Right renal cortex interstitium (tissue), 3 donors: ENCODE data around the gene ADPRHL1. TPM values are rescaled to one million over a fixed set of nuclear protein-coding genes. Genes with fewer than 3 reads are reported as not detected.
"Not testable (repeated sequence)": the region's sequence is repeated elsewhere in the genome, so short reads cannot be mapped to it uniquely, and the experiment has no call there.

Experiments
- DNase-seq, 3 donors: peaks; one replicate each; pipeline ENCODE4 v3.0.0-alpha.2; 2013; ENCODE audit warnings: low read depth in 3 of 3, low spot score in 2 of 3
- polyA plus RNA-seq, 3 donors: library from polyadenylated mRNA; unstranded; fragments of 120-200 nt; gene quantifications; one replicate each; pipeline ENCODE4 v1.2.1, GENCODE V29; 2013; ENCODE audit not compliant: insufficient read length in 3 of 3

Gene ADPRHL1
- polyA plus RNA-seq, 3 donors = 3.2 to 4.4 (median 3.3) TPM

DNA sequence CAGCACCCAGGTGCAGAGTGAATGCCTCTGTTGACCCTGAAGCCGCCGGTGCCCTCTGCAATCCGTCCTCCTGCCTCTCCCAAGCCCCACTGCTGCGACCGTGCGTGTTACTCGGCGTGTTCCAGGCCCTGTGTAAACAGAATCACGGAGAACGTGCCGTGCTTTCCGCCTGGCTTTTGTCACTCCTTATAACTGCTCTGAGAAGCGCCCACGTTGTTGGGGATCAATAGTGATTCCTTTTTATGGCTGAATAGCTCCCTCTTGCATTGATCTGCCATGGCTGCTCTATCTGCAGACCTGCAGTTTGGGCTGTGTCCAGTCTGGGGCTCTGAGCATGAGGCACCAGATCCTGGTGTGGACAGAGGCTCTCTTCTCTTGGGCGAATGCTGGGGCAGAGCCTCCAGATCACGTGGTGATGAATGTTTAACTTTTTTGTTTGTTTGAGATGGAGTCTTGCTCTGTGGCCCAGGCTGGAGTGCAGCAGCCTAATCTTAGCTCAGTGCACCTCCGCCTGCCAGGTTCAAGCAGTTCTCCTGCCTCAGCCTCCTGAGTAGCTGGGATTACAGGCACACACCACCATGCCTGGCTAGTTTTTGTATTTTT lies 15.8 kb downstream of the ADPRHL1 start:
- DNase-seq = no peak

DNA sequence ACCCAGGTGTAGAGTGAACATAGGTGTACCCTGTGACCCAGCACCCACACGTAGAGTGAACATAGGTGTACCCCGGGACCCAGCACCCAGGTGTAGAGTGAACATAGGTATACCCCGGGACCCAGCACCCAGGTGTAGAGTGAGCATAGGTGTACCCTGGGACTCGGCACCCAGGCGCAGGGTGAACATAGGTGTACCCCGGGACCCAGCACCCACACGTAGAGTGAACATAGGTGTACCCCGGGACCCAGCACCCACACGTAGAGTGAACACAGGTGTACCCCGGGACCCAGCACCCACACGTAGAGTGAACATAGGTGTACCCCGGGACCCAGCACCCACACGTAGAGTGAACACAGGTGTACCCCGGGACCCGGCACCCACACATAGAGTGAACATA lies 16.4 kb downstream of the ADPRHL1 start:
- not testable (repeated sequence) for DNase-seq

DNA sequence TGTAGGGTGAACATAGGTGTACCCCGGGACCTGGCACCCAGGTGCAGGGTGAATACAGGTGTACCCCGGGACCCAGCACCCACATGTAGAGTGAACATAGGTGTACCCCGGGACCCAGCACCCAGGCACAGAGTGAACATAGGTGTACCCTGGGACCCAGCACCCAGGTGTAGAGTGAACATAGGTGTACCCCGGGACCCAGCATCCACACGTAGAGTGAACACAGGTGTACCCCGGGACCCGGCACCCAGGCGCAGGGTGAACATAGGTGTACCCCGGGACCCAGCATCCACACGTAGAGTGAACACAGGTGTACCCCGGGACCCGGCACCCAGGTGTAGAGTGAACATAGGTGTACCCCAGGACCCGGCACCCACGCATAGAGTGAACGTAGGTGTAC lies 17.4 kb downstream of the ADPRHL1 start:
- not testable (repeated sequence) for DNase-seq

DNA sequence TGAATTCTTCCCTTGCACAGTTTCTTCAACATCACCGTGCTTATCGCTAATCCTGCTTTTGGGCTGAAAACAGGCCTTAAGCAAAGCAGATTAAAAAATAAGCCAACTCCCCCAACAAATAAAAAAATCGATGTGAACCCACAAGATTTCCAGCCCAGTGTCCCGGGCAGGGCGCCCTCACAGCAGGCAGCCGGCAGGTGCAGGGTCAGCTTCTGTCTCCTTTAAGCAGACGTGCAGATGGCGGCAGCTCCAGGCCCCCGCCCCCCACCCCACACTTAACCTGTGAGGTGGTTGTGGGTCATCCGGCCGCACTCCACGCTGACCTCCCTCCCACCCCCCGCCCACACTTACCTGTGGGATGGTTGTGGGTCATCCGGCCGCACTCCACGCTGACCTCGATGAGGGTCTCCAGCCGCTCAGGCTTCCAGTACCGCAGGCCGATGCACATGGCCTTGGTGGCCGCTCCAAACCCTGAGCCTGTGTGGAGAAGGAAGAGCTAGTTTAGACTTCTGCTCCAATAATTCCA lies 19.8 kb downstream of the ADPRHL1 start:
- DNase-seq = no peak

GRCh38 chr13:113432506-113433270 lies 20.6 kb downstream of the ADPRHL1 start:
- no peak for DNase-seq

DNA sequence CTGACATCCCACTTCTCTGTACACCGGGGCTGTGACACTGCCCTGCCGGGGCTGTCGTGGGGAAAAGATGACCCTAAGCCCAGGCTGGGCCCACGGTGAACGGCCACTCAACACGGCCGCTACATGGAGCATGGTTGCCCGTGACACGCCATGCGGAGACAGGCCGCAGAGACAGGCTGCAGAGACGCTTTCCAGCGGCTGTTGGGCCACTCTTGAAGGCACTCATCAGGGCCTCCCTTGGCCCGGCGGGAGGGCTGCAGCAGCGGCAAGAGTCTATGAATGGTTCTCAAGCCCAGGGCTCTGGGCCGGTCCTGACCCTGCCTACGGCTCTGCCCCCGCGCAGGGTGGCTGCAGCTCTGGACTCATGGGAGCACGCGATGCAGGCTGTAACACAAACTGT lies 22.1 kb downstream of the ADPRHL1 start:
- no peak for DNase-seq

GRCh38 chr13:113430378-113431110 lies 22.7 kb downstream of the ADPRHL1 start:
- DNase-seq = no peak

- DNase-seq = no peak
Observed at GRCh38 chr13:113429608-113429985, 23.7 kb downstream of the ADPRHL1 start.

DNA sequence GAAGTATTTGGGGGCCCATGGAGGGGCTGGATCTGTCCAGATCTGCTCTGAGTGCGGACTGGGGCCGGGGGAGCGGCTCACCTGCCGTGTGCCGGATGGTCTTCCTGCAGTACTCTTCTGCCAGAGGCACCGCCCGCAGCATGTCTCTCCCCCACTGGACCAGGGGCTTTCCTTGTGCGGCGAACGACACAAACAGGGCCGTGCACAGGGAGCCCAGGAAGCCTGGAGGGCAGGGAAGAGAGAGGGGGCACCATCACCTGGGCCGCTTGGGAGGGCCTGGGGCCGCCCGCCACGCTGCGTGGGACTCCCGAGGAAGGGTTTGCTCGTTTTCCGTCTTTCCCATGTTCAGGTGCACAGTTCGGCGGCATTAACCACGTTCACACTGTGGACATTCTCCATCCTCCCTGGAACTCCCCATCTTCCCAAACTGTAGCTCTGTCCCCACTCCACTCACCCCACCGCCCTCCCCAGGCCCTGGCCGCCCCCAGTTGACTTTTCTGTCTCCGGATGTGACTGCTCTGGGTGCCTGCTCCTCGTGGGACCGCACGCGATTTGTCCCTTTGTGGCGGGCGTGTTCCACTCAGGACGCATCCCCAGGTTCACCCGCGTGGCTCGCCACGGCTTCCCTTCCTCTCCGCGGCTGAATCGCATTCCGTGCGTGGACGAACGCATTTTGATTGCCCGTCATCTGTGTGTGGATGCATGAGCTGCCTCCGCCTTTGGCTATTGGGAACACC lies 24.2 kb downstream of the ADPRHL1 start:
- DNase-seq = no peak

GRCh38 chr13:113428469-113428865 lies 24.8 kb downstream of the ADPRHL1 start:
- DNase-seq = no peak

- no peak for DNase-seq
Observed at GRCh38 chr13:113427562-113428468, 25.5 kb downstream of the ADPRHL1 start.

GRCh38 chr13:113426591-113426986 lies 26.7 kb downstream of the ADPRHL1 start:
- DNase-seq = no peak

DNA sequence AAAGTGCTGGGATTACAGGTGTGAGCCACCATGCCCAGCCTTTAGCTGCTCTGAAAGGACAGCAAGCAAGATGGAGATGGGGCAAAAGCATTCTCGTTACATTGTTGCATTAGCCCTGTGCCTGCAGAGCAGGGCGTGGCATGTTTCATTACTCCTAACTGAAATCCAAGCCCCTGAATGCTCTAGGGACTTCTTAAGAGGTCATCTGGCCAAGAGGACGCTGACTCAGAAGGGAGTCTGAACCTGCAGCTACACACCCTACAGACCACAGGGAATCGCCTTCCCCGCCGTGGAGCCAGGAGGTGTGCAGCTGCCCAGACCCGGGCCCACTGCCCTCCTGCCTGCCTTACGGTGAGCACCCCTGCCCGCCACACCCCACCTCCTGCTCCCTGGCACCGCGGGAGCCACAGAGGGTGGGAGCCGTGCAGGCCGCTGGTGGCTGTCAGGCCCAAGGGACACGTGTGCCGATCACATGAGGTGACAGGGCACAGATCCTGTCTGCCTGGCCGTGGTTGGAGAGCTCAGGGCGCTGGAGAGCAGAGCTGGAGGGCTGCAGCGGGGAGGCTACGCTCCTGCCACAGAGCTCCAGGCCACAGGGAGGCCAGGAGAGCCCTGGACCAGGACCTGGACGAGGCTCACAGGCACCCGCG lies 27.2 kb downstream of the ADPRHL1 start:
- DNase-seq = no peak

DNA sequence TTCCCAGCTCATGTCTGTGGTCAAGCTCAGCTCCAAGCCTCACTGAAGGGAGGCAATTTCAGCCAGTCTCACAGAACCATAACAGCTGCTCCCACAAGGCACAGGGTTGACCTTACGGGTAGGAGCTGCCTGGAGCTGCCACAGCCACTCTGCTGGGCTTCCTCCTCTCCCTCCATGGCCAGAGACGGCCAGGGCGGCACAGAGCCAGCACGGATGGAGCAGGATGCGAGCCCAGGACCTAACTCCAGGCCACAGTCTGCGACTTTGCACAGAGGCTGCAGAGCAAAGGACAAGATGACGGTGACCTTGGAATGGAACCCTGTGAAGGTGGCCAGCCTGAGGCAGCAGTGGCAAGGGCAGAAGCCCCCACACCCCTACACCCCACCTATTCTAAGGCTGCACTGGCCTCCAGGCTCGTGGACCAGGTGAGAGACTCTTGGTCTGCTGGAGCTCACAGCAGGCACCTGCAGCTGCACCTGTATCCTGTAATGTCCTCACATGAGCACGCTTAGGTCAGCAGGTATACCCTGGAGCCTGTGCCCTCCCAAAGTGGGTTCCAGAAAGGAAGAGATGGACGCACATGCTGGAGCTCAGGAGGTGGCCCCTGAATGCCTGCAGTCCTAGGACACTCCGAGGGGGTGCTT lies 29.6 kb downstream of the ADPRHL1 start:
- no peak for DNase-seq

DNA sequence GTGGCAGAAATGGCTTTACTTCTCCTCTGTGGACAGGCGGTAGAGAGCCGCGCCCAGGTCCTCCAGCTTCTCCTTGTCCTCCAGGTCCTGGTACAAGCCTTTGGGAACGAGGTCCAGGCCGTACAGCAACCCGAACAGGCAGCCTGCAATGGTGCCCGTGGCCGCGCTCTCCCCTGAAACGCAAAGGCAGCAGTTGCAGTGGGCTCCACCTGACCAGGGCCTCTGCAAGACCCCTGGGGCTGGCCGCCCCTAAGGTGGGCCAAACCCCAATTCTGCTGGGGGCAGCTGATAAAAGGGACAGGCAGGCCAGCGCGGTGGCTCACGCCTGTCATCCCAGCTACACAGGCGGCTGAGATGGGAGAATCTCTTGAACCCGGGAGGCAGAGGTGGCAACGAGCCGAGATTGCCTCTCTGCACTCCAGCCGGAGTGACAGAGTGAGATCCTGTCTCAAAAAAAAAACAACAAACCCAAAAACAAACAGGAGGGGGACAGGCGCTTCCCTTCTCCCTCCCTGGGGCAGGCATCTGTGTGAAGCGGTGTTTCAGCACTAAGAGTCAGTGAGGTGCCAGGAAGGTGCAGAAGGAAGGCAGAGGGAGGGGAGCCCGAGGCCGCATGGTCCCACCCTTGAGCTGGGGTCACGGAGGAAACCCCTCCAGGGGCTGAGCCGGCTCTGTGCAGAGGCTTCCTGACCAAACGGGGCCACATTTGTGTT lies 30.3 kb downstream of the ADPRHL1 start:
- no peak for DNase-seq

DNA sequence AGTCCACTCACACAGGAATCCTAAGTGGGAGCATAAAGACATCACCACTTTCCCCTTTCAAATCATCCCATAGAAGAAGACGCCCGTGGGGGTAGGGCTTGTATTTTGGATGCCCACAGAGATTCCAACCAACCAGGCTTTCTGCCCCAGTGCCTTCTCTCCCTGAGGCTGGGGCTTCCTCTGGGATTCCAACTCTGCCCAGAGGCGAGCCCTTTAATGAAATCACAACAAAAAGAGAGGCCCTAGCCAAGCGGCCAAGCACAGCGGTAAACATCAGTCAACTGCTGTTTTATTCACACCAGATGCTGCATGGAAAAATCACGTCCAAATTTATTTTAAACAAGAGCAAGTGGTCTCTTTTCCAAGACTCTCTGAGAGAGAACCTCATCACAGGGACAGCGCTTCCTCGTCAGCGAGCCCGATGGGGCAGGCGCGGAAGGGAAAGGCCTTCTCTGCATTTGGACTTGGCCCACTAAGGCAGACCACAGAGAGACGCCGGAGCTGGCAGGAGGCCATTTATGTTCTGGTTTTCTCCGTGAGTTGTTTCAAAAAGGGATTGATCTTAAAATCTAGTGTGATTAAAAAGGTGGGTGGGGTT lies 31.5 kb downstream of the ADPRHL1 start:
- DNase-seq = no peak

GRCh38 chr13:113420833-113421600 lies 32.3 kb downstream of the ADPRHL1 start:
- no peak for DNase-seq
